SU-DHL-6 (cell line): ENCODE measurements around the gene CNKSR3.

ENCODE experiments used
- CTCF ChIP-seq: fragments of 200-600 bp; sonication (generic); IDR thresholded peaks from one replicate; pipeline ENCODE4 v1.5.1; 2017; ENCODE audit warnings: antibody characterized with exemption, mild to moderate bottlenecking, low read length, moderate library complexity; ENCODE audit not compliant: insufficient read depth, poor library complexity, severe bottlenecking
- EZH2phosphoT487 ChIP-seq: fragments of 200-600 bp; sonication (generic), shearing (Covaris generic); conservative IDR thresholded peaks from 2 replicates; pipeline ENCODE4 v1.6.1; 2018; ENCODE audit warnings: mild to moderate bottlenecking, antibody characterized with exemption, low read length, moderate library complexity, mixed read lengths

GRCh38 chr6:154473324-154473723, 37.2 kb downstream of the CNKSR3 start:
- TF ChIP-seq CTCF (no peak), EZH2phosphoT487 (no peak)
